ENCODE data around the gene PCDHB14.
"Not testable (repeated sequence)": the region's sequence is repeated elsewhere in the genome, so short reads cannot be mapped to it uniquely, and the experiment has no call there.

Gene PCDHB14

GRCh38 chr5:141223112-141223783 lies at the start of gene PCDHB14:
PCDHB14 (plus strand) TSS chr5:141223343; CDS start chr5:141223506, 163 bp downstream.
- peak; percentile 18 for FAIRE-seq

DNA sequence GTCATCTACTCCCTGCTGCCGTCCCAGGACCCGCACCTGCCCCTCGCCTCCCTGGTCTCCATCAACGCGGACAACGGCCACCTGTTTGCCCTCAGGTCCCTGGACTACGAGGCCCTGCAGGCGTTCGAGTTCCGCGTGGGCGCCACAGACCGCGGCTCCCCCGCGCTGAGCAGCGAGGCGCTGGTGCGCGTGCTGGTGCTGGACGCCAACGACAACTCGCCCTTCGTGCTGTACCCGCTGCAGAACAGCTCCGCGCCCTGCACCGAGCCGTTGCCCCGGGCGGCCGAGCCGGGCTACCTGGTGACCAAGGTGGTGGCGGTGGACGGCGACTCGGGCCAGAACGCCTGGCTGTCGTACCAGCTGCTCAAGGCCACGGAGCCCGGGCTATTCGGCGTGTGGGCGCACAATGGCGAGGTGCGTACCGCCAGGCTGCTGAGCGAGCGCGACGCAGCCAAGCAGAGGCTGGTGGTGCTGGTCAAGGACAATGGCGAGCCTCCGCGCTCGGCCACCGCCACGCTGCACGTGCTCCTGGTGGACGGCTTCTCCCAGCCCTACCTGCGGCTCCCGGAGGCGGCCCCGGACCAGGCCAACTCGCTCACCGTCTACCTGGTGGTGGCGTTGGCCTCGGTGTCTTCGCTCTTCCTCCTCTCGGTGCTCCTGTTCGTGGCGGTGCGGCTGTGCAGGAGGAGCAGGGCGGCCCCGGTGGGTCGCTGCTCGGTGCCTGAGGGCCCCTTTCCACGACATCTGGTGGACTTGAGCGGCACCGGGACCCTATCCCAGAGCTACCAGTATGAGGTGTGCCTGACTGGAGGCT lies 48.6 kb upstream of the PCDHB14 start:
- not testable (repeated sequence) for FAIRE-seq; DNase-seq (ENCODE audit: low spot score)

More at GRCh38 chr5:141223112-141223783, at the start of gene PCDHB14:
- peak; percentile 23 for DNase-seq (ENCODE audit: low spot score)

DNA sequence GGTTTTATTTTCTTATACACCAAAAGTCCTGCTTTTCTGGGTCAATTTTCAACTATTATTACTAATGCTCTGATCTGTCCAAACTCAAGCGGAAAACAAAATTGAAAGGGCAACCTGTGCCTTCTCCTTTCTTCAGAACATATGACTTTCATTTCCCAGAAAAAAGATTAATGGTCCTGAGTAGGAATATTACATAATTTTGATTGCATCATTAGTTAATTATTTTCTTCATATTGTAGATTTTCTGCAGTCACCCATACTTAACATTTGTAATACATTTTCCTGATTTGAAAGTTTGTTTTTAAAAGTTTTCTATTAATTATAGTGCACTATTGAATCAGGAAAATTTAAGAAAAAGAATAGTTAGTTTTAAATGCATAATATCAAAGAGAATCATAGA lies 47.2 kb upstream of the PCDHB14 start:
- no peak for FAIRE-seq
- DNase-seq (ENCODE audit: low spot score) = no peak

GRCh38 chr5:141177577-141178191 lies 45.5 kb upstream of the PCDHB14 start, which contains the start of gene PCDHB8:
PCDHB8 (plus strand) TSS chr5:141177790; CDS start chr5:141178035, 245 bp downstream.
- not testable (repeated sequence) for DNase-seq (ENCODE audit: low spot score); FAIRE-seq

- not testable (repeated sequence) for FAIRE-seq; DNase-seq (ENCODE audit: low spot score)
These were observed 43.8 kb upstream of the PCDHB14 start for GRCh38 chr5:141179371-141179770.

DNA sequence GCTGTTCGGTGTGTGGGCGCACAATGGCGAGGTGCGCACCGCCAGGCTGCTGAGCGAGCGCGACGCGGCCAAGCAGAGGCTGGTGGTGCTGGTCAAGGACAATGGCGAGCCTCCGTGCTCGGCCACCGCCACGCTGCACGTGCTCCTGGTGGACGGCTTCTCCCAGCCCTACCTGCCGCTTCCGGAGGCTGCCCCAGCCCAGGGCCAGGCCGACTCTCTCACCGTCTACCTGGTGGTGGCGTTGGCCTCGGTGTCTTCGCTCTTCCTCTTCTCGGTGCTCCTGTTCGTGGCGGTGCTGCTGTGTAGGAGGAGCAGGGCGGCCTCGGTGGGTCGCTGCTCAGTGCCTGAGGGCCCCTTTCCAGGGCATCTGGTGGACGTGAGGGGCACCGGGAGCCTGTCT lies 43.3 kb upstream of the PCDHB14 start:
- not testable (repeated sequence) for DNase-seq (ENCODE audit: low spot score); FAIRE-seq

GRCh38 chr5:141180313-141180712 lies 42.8 kb upstream of the PCDHB14 start:
- FAIRE-seq = no peak
- no peak for DNase-seq (ENCODE audit: low spot score)

- DNase-seq (ENCODE audit: low spot score) (no peak), FAIRE-seq (no peak)
These were observed 40.9 kb upstream of the PCDHB14 start, which contains the start of gene PCDHB16 for GRCh38 chr5:141182248-141182647. PCDHB16 (plus strand) TSS chr5:141182387; CDS start chr5:141182560, 173 bp downstream.

DNA sequence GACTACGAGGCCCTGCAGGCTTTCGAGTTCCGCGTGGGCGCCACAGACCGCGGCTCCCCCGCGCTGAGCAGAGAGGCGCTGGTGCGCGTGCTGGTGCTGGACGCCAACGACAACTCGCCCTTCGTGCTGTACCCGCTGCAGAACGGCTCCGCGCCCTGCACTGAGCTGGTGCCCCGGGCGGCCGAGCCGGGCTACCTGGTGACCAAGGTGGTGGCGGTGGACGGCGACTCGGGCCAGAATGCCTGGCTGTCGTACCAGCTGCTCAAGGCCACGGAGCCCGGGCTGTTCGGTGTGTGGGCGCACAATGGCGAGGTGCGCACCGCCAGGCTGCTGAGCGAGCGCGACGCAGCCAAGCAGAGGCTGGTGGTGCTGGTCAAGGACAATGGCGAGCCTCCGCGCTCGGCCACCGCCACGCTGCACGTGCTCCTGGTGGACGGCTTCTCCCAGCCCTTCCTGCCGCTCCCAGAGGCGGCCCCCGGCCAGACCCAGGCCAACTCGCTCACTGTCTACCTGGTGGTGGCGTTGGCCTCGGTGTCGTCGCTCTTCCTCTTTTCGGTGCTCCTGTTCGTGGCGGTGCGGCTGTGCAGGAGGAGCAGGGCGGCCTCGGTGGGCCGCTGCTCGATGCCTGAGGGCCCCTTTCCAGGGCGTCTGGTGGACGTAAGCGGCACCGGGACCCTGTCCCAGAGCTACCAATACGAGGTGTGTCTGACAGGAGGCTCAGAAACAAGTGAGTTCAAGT lies 38.9 kb upstream of the PCDHB14 start:
- not testable (repeated sequence) for DNase-seq (ENCODE audit: low spot score); FAIRE-seq

DNA sequence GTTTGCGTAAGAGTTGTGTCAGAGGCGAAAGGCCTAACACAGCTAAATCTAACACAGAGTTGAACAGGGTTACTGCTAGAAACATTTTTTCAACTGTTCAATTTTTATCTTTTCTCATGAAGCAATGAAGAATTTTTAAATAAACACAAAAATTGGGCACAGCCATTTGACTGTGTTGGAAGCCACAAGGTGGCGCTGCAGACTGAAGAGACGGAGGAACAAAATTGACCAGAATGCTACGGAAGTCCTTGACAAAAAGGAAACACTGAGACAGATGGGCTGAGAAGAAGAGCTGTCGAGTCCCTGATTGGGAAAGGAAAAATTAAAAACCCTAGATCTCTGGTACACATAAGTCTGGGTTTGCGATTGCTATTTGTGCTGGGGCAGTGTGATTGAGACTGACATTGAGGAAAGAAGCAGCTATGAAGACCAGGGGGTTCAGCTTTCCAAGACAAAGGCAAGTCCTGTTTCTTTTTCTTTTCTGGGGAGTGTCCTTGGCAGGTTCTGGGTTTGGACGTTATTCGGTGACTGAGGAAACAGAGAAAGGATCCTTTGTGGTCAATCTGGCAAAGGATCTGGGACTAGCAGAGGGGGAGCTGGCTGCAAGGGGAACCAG lies 36.1 kb upstream of the PCDHB14 start, which contains the start of gene PCDHB9:
TSS of gene PCDHB9 (plus strand) at position 265 of the 616 bp plus-strand sequence. CDS start at position 423, 158 bp downstream.
- no peak for FAIRE-seq
- DNase-seq (ENCODE audit: low spot score) = no peak

- DNase-seq (ENCODE audit: low spot score); FAIRE-seq: not testable (repeated sequence)
These were observed 34.5 kb upstream of the PCDHB14 start for GRCh38 chr5:141188682-141189081.

GRCh38 chr5:141189131-141189530 lies 34.0 kb upstream of the PCDHB14 start:
- not testable (repeated sequence) for DNase-seq (ENCODE audit: low spot score); FAIRE-seq

GRCh38 chr5:141192110-141192725 lies 30.9 kb upstream of the PCDHB14 start, which contains the start of gene PCDHB10:
PCDHB10 (plus strand) TSS chr5:141192353; CDS start chr5:141192553, 200 bp downstream.
- no peak for DNase-seq (ENCODE audit: low spot score)
- FAIRE-seq = no peak

DNA sequence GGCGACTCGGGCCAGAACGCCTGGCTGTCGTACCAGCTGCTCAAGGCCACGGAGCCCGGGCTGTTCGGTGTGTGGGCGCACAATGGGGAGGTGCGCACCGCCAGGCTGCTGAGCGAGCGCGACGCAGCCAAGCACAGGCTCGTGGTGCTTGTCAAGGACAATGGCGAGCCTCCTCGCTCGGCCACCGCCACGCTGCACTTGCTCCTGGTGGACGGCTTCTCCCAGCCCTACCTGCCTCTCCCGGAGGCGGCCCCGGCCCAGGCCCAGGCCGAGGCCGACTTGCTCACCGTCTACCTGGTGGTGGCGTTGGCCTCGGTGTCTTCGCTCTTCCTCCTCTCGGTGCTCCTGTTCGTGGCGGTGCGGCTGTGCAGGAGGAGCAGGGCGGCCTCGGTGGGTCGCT lies 28.8 kb upstream of the PCDHB14 start:
- not testable (repeated sequence) for FAIRE-seq

DNA sequence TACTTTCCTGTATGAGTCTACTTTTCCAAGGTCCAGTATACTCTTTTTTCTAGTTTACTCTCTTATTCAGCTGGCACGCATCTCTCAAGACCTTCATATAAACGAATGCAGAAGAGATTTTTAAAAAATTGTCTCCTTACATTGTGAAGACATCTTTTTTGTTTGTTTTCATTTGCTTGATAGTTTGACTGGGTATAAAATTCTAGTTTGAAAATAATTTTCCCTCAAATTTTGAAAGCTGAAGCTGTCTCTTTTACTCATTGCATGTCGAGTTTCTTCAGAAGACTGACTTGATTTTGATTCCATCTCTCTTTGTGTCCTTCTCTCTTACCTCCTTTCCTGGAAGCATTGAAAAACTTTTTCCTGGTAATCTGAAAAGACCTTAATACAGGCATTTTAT lies 26.8 kb upstream of the PCDHB14 start:
- FAIRE-seq (no peak), DNase-seq (ENCODE audit: low spot score) (no peak)

More for the DNA sequence above, 28.8 kb upstream of the PCDHB14 start:
- not testable (repeated sequence) for DNase-seq (ENCODE audit: low spot score)

- DNase-seq (ENCODE audit: low spot score) (no peak), FAIRE-seq (no peak)
These were observed 23.5 kb upstream of the PCDHB14 start, which contains the start of gene PCDHB11 for GRCh38 chr5:141199359-141200235. PCDHB11 (plus strand) TSS chr5:141199627; CDS start chr5:141199775, 148 bp downstream.

- not testable (repeated sequence) for FAIRE-seq
These were observed 22.0 kb upstream of the PCDHB14 start for GRCh38 chr5:141201126-141201525.

DNA sequence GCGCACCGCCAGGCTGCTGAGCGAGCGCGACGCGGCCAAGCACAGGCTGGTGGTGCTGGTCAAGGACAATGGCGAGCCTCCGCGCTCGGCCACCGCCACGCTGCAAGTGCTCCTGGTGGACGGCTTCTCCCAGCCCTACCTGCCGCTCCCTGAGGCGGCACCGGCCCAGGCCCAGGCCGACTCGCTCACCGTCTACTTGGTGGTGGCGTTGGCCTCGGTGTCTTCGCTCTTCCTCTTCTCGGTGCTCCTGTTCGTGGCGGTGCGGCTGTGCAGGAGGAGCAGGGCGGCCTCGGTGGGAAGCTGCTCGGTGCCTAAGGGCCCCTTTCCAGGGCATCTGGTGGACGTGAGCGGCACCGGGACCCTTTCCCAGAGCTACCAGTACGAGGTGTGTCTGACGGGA lies 21.5 kb upstream of the PCDHB14 start:
- DNase-seq (ENCODE audit: low spot score); FAIRE-seq: not testable (repeated sequence)

More at GRCh38 chr5:141201126-141201525, 22.0 kb upstream of the PCDHB14 start:
- DNase-seq (ENCODE audit: low spot score) = not testable (repeated sequence)
